CD4-positive, alpha-beta T cell treated with Interleukin-17A for 1 hour (primary cell): ENCODE data around the gene NTM.
A peak's percentile ranks its signal among the peaks of the same experiment; 100 is the strongest.

ENCODE experiments used
- DNase-seq: peaks from one replicate; pipeline ENCODE4 v3.0.0-alpha.2; 2020

NTM gene

DNA sequence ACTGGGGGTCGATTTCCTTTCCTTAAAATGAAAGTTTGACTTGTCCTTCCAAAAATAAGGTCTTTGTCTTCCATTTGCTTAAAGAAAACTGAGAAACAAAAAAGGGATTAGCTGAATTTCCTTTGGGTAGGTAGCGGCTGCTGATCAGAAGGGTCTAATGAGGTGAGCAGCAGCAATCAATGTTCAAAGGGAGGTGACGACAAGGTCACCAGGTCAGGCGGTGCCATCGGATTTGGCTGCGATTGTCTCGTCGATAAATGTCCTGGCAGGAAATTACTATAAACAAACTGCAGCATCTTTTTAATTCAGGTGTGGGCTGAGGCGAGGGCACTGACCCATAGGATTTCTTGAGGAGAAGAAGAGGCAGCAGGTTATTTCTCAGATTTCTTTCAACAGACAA lies 480.1 kb downstream of the NTM start:
- no peak for DNase-seq

- DNase-seq: no peak
These were observed 481.7 kb downstream of the NTM start for GRCh38 chr11:131851964-131852755.

DNA sequence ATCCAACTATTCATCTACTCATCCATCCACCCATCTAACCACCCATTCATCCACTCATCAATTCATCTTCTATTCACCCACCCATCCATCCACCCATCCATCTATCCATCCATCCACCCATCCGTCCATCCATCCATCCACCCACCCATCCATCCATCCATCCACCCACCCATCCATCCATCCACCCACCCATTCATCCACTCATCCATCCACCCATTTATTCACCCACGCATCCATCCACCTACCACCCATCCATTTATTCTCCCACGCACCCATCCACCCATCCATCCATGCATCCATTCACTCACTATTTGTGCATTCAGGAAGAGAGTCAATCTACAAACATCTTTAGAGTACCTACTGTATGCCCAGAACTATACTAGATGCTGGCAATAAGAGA lies 482.3 kb downstream of the NTM start:
- no peak for DNase-seq

DNA sequence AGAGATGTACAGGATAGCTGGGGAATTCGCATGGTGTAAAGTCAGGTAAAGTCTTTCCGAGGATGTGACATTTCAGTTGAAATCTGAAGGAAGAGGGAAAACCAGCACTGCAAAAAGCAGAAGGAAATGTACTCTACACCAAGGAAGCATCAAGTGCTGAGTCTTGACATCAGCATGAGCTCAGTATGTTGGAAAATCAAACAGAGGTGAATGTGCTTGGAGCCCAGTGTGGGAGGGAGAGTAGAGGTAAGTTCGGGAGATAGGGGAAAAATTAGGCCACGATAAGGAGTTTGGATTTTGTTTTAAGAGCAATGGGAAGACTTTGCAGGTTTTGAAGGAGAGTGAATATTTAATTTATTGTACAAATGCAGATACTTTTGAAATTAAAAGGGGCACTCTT lies 484.0 kb downstream of the NTM start:
- DNase-seq: no peak

GRCh38 chr11:131855320-131855719 lies 484.9 kb downstream of the NTM start:
- DNase-seq: no peak

DNA sequence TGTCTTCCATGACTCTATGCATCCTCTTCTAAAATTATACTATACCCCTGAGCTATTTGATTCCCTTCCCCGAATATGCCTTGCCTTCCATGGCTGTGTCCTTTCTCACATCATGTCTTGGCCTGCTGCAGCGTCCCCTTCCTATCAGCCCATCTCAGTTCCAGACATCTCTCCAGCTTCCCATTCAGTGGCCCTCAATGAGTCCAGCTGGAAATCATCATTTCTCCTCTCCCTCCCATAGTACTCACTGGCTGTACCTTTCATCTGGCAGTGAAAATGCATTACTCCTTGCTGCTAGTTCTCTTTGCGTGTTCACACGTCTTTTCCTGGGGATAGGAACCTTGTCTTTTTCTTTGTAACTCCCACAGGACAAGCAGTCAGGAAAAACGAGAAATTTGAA lies 486.8 kb downstream of the NTM start:
- no peak for DNase-seq

- DNase-seq: no peak
These were observed 488.1 kb downstream of the NTM start for GRCh38 chr11:131858505-131858904.

- DNase-seq: no peak
These were observed 489.3 kb downstream of the NTM start for GRCh38 chr11:131859538-131860210.

- DNase-seq: no peak
These were observed 493.8 kb downstream of the NTM start for GRCh38 chr11:131864228-131864627.

- no peak for DNase-seq
These were observed 495.4 kb downstream of the NTM start for GRCh38 chr11:131865860-131866259.

DNA sequence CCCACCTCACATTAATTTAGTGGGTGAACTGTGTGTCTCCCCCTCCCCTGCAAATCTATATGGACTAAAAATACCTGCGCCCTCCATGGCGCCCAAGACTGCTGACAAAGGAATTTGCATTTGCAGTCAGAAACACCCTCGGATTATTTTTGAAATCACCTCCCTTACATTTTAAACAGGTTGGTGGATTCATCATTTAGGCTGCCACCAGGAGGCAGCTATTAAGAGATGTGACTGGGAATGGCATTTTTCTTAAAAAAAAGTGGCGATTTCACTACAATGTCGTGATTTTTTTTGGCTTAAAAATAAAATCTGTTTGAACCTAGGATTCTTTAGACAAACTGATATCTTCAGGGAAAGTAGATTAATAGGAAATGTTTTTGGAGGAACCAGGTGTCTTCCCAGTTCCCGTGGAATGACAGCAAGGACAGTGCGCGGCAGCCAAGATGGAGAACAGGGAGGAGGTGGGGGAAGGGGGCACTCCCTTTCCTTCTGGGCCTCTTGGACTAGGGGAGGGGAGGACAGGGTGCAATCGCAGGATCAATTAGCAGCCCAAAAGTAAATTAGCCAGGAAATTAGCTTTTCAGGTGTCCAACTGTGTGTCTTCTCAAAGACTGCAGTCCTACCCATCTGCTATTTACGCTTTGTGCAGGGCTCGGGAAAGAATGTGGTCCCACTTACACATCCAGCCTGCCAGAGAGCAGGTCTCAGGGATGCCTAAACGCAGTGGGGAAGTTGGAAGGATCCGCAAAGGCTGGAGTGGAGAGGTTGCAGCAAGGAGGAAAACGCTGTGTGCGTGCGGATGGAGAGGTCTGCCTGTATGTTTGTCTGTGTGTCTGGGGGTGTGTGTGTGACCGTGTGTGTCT lies 496.4 kb downstream of the NTM start:
- no peak for DNase-seq

DNA sequence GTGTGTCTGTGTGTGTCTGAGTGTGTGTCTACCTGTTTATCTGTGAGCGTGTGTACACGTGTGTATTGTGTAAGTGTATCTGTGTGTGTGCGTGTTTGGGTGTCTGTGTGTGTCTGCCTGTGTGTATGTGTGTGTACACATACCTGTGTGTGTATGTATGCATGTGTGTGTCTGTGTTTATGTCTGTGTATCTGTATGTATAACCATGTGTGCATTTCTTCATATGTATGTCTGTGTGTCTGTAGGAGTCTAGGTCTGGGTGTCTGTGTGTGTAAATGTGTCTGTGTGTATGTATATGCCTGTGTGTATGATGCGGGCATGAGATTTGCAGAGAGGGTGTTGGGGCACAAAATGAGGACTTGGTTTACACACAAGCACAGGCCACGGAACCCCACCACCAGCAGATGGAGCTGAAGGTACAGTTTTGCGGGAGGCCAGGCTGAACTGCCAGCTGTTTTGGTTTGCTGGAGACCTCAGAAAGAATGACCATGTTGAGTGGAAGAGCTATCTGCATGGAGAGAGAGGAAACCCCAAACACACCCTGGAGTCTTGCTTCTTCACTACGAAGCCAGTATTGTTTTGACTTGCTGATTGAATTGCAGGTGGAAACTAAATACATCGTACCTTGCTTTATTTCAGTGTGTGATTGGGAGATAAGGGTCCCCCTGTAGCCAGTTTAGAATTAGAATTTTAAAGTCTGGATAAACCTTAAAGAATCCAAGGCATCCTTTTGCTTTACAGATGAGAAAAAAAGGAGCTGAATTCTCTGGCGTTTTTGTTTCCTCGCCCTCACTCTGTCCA lies 497.2 kb downstream of the NTM start:
- peak; percentile 2 for DNase-seq

GRCh38 chr11:131868629-131869507 lies 498.5 kb downstream of the NTM start:
- no peak for DNase-seq

DNA sequence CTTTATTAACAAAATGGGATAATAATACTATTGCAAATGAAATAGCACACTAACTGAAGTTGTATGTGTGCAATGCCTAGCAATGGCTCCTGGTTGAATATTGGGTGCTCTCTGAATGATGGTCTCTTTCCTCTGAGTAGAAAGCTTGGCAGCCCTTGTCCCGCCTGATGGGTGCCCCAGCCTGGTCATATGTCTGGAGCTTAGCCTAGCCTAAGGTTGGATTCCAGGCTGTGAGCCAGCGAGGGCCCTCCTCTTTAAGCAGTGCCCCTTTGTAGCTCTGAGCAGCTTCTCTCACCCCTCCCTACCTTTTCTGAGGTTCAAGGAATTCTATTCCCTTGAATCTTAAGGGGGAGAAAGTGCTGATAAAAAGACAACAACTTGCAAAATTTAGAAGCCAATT lies 499.9 kb downstream of the NTM start:
- DNase-seq: no peak

DNA sequence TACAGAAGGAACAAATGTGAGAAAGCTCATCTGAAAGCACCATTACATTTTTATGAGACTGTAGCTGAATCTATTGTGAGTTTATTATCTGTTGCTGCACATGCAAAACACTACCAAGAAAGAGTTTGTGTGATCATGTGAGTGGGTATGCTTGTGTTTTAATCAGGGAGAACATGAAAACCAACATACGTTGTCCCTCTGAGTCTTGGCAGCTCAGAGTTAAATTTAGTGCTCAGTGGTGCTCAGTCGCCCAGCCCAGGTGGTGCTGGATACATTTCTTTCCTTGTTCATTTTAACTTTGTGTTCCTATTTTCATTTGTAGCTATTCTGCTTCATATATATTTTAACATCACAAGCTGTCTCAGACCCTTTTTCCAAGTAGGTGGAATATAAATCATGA lies 500.6 kb downstream of the NTM start:
- DNase-seq: no peak

- no peak for DNase-seq
These were observed 503.7 kb downstream of the NTM start for GRCh38 chr11:131874070-131874469.

- DNase-seq: no peak
These were observed 505.2 kb downstream of the NTM start for GRCh38 chr11:131875611-131876010.

GRCh38 chr11:131877246-131877942 lies 507.0 kb downstream of the NTM start:
- DNase-seq: no peak

GRCh38 chr11:131880316-131880715 lies 509.9 kb downstream of the NTM start:
- DNase-seq: no peak

DNA sequence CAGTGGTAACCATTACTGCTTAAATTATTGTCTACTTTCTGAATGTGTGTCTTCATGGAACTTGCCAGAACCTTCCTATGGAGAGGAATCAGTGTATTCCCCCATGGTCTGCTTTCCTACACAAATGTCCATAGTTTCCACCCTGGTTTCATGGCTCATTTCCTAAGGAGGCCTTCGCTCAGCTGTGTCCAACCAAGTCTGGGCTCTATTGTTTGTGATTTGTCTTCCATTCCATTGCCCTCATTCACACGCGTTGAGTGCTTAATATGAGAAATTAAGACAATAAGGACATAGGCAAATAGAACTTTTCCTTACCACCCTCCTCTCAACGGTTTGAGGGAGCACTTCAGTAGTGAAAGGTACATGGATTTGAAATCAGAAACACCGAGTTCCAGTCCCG lies 510.6 kb downstream of the NTM start:
- DNase-seq: no peak

DNA sequence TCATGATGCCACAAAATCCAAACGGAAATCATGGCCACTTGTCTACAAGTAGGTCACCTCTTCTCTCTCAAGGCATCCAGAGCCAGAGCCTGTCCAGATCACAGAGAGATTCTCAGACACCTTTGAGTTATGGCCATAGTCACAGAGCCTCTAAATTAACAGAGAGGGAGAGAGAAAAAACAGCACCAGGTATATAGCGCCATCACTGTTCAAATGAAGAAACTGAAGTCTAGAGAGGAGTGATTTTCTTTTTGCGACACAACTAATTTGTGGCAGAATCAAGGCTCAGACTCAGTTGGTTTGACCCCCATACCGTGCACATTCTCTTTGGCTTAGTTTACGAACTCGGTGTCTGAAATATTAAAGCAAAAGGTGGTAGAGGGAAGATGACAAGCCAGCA lies 512.9 kb downstream of the NTM start:
- no peak for DNase-seq
